Activated CD4-positive, alpha-beta T cell treated with anti-CD3 and anti-CD28 coated beads, Interleukin-2, amount 50 U/mL, for 48 hours (primary cell): ENCODE data around the gene CERS6.
A peak's percentile ranks its signal among the peaks of the same experiment; 100 is the strongest.

Experiments
- DNase-seq, 2 experiments: peaks; one replicate each; pipeline ENCODE4 v3.0.0-alpha.2; 2020

Gene CERS6

GRCh38 chr2:168710754-168711467 lies 254.8 kb downstream of the CERS6 start:
- no peak for DNase-seq

- DNase-seq, result no peak
These were observed 256.0 kb downstream of the CERS6 start for GRCh38 chr2:168712053-168712452.

- no peak for DNase-seq
These were observed 257.3 kb downstream of the CERS6 start for GRCh38 chr2:168713325-168713724.

- DNase-seq, result no peak
These were observed 259.8 kb downstream of the CERS6 start for GRCh38 chr2:168715849-168716248.

- no peak for DNase-seq
These were observed 260.8 kb downstream of the CERS6 start for GRCh38 chr2:168716839-168717238.

GRCh38 chr2:168717790-168718502 lies 261.9 kb downstream of the CERS6 start:
- peak in 1 of 2 experiments; percentile 5 for DNase-seq

- DNase-seq, result no peak
These were observed 262.6 kb downstream of the CERS6 start for GRCh38 chr2:168718622-168719021.

GRCh38 chr2:168719446-168719845 lies 263.4 kb downstream of the CERS6 start:
- DNase-seq, result no peak

- DNase-seq, result no peak
These were observed 266.5 kb downstream of the CERS6 start for GRCh38 chr2:168722592-168722991.

- no peak for DNase-seq
These were observed 267.3 kb downstream of the CERS6 start for GRCh38 chr2:168723275-168723899.

GRCh38 chr2:168726375-168726774 lies 270.3 kb downstream of the CERS6 start:
- DNase-seq, result no peak

GRCh38 chr2:168727904-168728470 lies 271.9 kb downstream of the CERS6 start:
- no peak for DNase-seq

- no peak for DNase-seq
These were observed 273.4 kb downstream of the CERS6 start for GRCh38 chr2:168729455-168729854.

- no peak for DNase-seq
These were observed 274.3 kb downstream of the CERS6 start for GRCh38 chr2:168730344-168730743.

GRCh38 chr2:168731002-168731401 lies 274.9 kb downstream of the CERS6 start:
- no peak for DNase-seq

GRCh38 chr2:168731616-168732015 lies 275.5 kb downstream of the CERS6 start:
- DNase-seq, result no peak

GRCh38 chr2:168732100-168732499 lies 276.0 kb downstream of the CERS6 start:
- no peak for DNase-seq

- DNase-seq, result no peak
These were observed 276.4 kb downstream of the CERS6 start for GRCh38 chr2:168732506-168732905.

GRCh38 chr2:168734199-168734760 lies 278.2 kb downstream of the CERS6 start:
- no peak for DNase-seq

- DNase-seq, result no peak
These were observed 280.8 kb downstream of the CERS6 start for GRCh38 chr2:168736649-168737445.

GRCh38 chr2:168738062-168738461 lies 282.0 kb downstream of the CERS6 start:
- DNase-seq, result no peak

GRCh38 chr2:168740360-168740759 lies 284.3 kb downstream of the CERS6 start:
- no peak for DNase-seq
